ENCODE results near the gene TBX20.

The TBX20 gene

GRCh38 chr7:35251606-35252310 lies 2.1 kb downstream of the TBX20 start:
- no peak for TF ChIP-seq CTCF (IDR thresholded peaks at IDR 0.05; ENCODE audit: control extremely low read depth, extremely low read depth, low read depth, missing control alignments)
- no peak for DNase-seq (ENCODE audit: extremely low spot score)
- POLR2A ChIA-PET = no interaction called here
- CTCF ChIA-PET = no interaction called here

GRCh38 chr7:35250941-35251340 lies 3.0 kb downstream of the TBX20 start:
- POLR2A ChIA-PET = no interaction called here
- CTCF ChIA-PET = no interaction called here
- no peak for DNase-seq (ENCODE audit: extremely low spot score)
- no peak for TF ChIP-seq CTCF (IDR thresholded peaks at IDR 0.05; ENCODE audit: control extremely low read depth, extremely low read depth, low read depth, missing control alignments)

- ChIA-PET CTCF (interaction anchor here (1.2 to 1.4 kb wide), 2 partner anchors 21 to 25 kb away, joined by 3 read pairs; no protein-coding TSS in a partner anchor), POLR2A (no interaction called here)
- no peak for DNase-seq (ENCODE audit: extremely low spot score)
- no peak for TF ChIP-seq CTCF (IDR thresholded peaks at IDR 0.05; ENCODE audit: control extremely low read depth, extremely low read depth, low read depth, missing control alignments)
These were observed 3.4 kb downstream of the TBX20 start for GRCh38 chr7:35250452-35250851.

GRCh38 chr7:35249537-35249907 lies 4.4 kb downstream of the TBX20 start:
- POLR2A ChIA-PET = no interaction called here
- DNase-seq (ENCODE audit: extremely low spot score) = no peak
- no peak for TF ChIP-seq CTCF (IDR thresholded peaks at IDR 0.05; ENCODE audit: control extremely low read depth, extremely low read depth, low read depth, missing control alignments)
- CTCF ChIA-PET = interaction anchor here (0.9 to 1.4 kb wide), 3 partner anchors 21 to 176 kb away, joined by 3 read pairs; no protein-coding TSS in a partner anchor

- POLR2A ChIA-PET = no interaction called here
- no peak for TF ChIP-seq CTCF (IDR thresholded peaks at IDR 0.05; ENCODE audit: control extremely low read depth, extremely low read depth, low read depth, missing control alignments)
- CTCF ChIA-PET = interaction anchor here (0.9 to 1.4 kb wide), 3 partner anchors 22 to 176 kb away, joined by 3 read pairs; no protein-coding TSS in a partner anchor
- no peak for DNase-seq (ENCODE audit: extremely low spot score)
These were observed 5.0 kb downstream of the TBX20 start for GRCh38 chr7:35248576-35249536.

- TF ChIP-seq CTCF (IDR thresholded peaks at IDR 0.05; ENCODE audit: control extremely low read depth, extremely low read depth, low read depth, missing control alignments) = no peak
- POLR2A ChIA-PET = no interaction called here
- no peak for DNase-seq (ENCODE audit: extremely low spot score)
- CTCF ChIA-PET = no interaction called here
These were observed 7.1 kb downstream of the TBX20 start for GRCh38 chr7:35246819-35247218.
